K562 (cell line): ENCODE measurements around the gene PQBP1. TPM values are rescaled to one million over a fixed set of nuclear protein-coding genes. Genes with fewer than 3 reads are reported as not detected.

Source experiments
- ATAC-seq: fragments of 200-7000 bp; cut with Tn5 transposase; 3 replicates; pipeline ENCODE4 v1.9.1; 2020; ENCODE audit warnings: moderate library complexity
- BruUV-seq: library from RNA; stranded (reverse); fragments of 400-500 nt; replicated peaks from 2 replicates; lab custom pipeline; 2021; lab: Mats Ljungman, UMichigan
- CTCF ChIA-PET: fragments of 300-600 bp; formaldehyde crosslinking; extraction: SDS; loops from one replicate; lab custom pipeline; 2021; ENCODE audit warnings: low intra/inter-chr PET ratio; lab: Yijun Ruan, JAX
- POLR2A ChIA-PET: fragments of 300-600, 350-650 bp; sonication (Branson Sonifier 250); formaldehyde crosslinking; extraction: SDS; loops from one replicate; lab custom pipeline; 2021; ENCODE audit warnings: antibody characterized with exemption, inconsistent platforms; lab: Yijun Ruan, JAX
- DNase-seq, 4 experiments: peaks; one replicate each; pipeline versions ENCODE4 v3.0.0 to v3.0.0-alpha.2; 2011 to 2018; ENCODE audit warnings: low spot score in 3 of 4, mixed read lengths in 3 of 4; ENCODE audit errors: extremely low read depth in 1 of 4
- FAIRE-seq: peaks from 2 replicates; lab custom pipeline; 2011; peaks lifted over from hg19 to GRCh38; lab: Jason Lieb, UNC
- H2AFZ ChIP-seq: 2 replicates; pipeline ENCODE4 v1.6.0; 2011; ENCODE audit warnings: low read depth, low read length, control low read depth, inconsistent platforms
- H3K27ac ChIP-seq: fragments of 200-600 bp; 3 replicates; pipeline ENCODE4 v1.8.0; 2011; ENCODE audit warnings: low read depth, mild to moderate bottlenecking, control low read depth, inconsistent platforms, low read length, moderate library complexity, mixed read lengths; ENCODE audit errors: extremely low read depth
- H3K27me3 ChIP-seq, 2 experiments: fragments of 300-600 bp in 1 of 2; 2 replicates in 1 of 2; 3 replicates in 1 of 2; pipeline versions ENCODE4 v1.6.0 to v1.8.0; 2011; ENCODE audit warnings: inconsistent platforms in 2 of 2, low read length in 2 of 2, mild to moderate bottlenecking in 1 of 2, mixed read lengths in 1 of 2, moderate library complexity in 1 of 2; ENCODE audit not compliant: control insufficient read depth in 2 of 2, insufficient read depth in 2 of 2
- H3K36me3 ChIP-seq: fragments of 300-600 bp; 3 replicates; pipeline ENCODE4 v1.8.0; 2011; ENCODE audit warnings: mild to moderate bottlenecking, low read length, inconsistent platforms; ENCODE audit not compliant: control insufficient read depth, insufficient read depth
- H3K4me1 ChIP-seq, 2 experiments: fragments of 200-600 bp in 1 of 2; replicated peaks in 1 of 2; 2 replicates in 1 of 2; 3 replicates in 1 of 2; pipeline versions ENCODE4 v1.5.1 to v1.8.0; 2011; ENCODE audit warnings: inconsistent platforms in 2 of 2, low read length in 2 of 2, mild to moderate bottlenecking in 1 of 2, mixed read lengths in 1 of 2, moderate library complexity in 1 of 2; ENCODE audit not compliant: control insufficient read depth in 2 of 2, insufficient read depth in 2 of 2
- H3K4me2 ChIP-seq: 2 replicates; pipeline ENCODE4 v1.6.1; 2011; ENCODE audit warnings: low read length, control low read depth, inconsistent platforms, mixed read lengths; ENCODE audit not compliant: insufficient read depth
- H3K4me3 ChIP-seq: fragments of 200-600 bp; sonication (generic), shearing (Covaris generic); 2 replicates; pipeline ENCODE4 v1.5.1; 2016; ENCODE audit warnings: control low read depth, inconsistent platforms
- H3K79me2 ChIP-seq: fragments of 200-600 bp; 3 replicates; pipeline ENCODE4 v1.8.0; 2011; ENCODE audit warnings: low read length, inconsistent platforms; ENCODE audit not compliant: control insufficient read depth, insufficient read depth
- H3K9ac ChIP-seq, 2 experiments: 2 replicates each; pipeline versions ENCODE4 v1.6.0 to v1.6.1; 2011; ENCODE audit warnings: low read depth in 2 of 2, low read length in 2 of 2, control low read depth in 1 of 2, inconsistent platforms in 1 of 2, mild to moderate bottlenecking in 1 of 2, mixed read lengths in 1 of 2; ENCODE audit not compliant: insufficient read depth in 1 of 2
- H3K9me1 ChIP-seq: one replicate; pipeline ENCODE4 v1.6.0; 2011; ENCODE audit warnings: inconsistent platforms, mild to moderate bottlenecking, low read length, moderate library complexity; ENCODE audit not compliant: control insufficient read depth, insufficient read depth
- H3K9me3 ChIP-seq: replicated peaks from 2 replicates; pipeline ENCODE4 v1.5.1; 2011; ENCODE audit warnings: low read depth, low read length, inconsistent platforms; ENCODE audit not compliant: control insufficient read depth, insufficient read depth
- H4K20me1 ChIP-seq: replicated peaks from 2 replicates; pipeline ENCODE4 v1.6.1; 2011; ENCODE audit warnings: low read length, inconsistent platforms, mixed read lengths; ENCODE audit not compliant: control insufficient read depth, insufficient read depth
- BACH1 ChIP-seq: fragments of 200-800 bp; sonication (Bioruptor generic); IDR thresholded peaks from 2 replicates; pipeline ENCODE4 v1.6.1; 2016; ENCODE audit warnings: missing genetic modification characterization, missing compliant biosample characterization
- ETV6 ChIP-seq, 3 experiments: fragments of 150-350 bp in 1 of 3; sonication (generic) in 1 of 3; formaldehyde crosslinking in 1 of 3; IDR thresholded peaks; 2 replicates each; pipeline versions ENCODE4 v1.6.1 to v1.8.0; 2014 to 2022; ENCODE audit warnings: borderline replicate concordance in 2 of 3, low read depth in 2 of 3, antibody characterized with exemption in 1 of 3, low read length in 1 of 3, mild to moderate bottlenecking in 1 of 3, missing genetic modification reagents in 1 of 3
- GTF2E2 ChIP-seq: fragments of 200-800 bp; sonication (Bioruptor generic); IDR thresholded peaks from 2 replicates; pipeline ENCODE4 v1.6.1; 2016; ENCODE audit warnings: missing genetic modification characterization, missing compliant biosample characterization
- HEY1 ChIP-seq: fragments of 250-450 bp; sonication (Bioruptor Pico); IDR thresholded peaks from 2 replicates; pipeline ENCODE4 v1.5.0; 2020; ENCODE audit warnings: mild to moderate bottlenecking, moderate library complexity, borderline replicate concordance
- KLF1 ChIP-seq: fragments of 450-650 bp; IDR thresholded peaks from 2 replicates; pipeline ENCODE4 v1.6.1; 2016; ENCODE audit warnings: missing genetic modification characterization, missing compliant biosample characterization
- PCBP2 ChIP-seq: fragments of 200-400 bp; formaldehyde crosslinking; IDR thresholded peaks from 2 replicates; pipeline ENCODE4 v1.6.1; 2018; ENCODE audit warnings: low read length, low read depth, mild to moderate bottlenecking, moderate library complexity; ENCODE audit not compliant: poor library complexity, severe bottlenecking
- ZNF124 ChIP-seq: sonication (generic); formaldehyde crosslinking; IDR thresholded peaks from 2 replicates; pipeline ENCODE4 v1.8.1; 2022; ENCODE audit warnings: missing genetic modification reagents
- ZNF197 ChIP-seq: fragments of 200-800 bp; sonication (Bioruptor generic); IDR thresholded peaks from 2 replicates; pipeline ENCODE4 v1.6.1; 2016; ENCODE audit warnings: low read depth, missing genetic modification characterization, missing compliant biosample characterization
- ZNF263 ChIP-seq: sonication (generic); formaldehyde crosslinking; IDR thresholded peaks from 2 replicates; pipeline ENCODE4 v1.8.0; 2022; ENCODE audit warnings: mild to moderate bottlenecking, missing genetic modification reagents, borderline replicate concordance
- ZNF311 ChIP-seq: fragments of 250-450 bp; sonication (Bioruptor Pico); IDR thresholded peaks from 2 replicates; pipeline ENCODE4 v1.4.0; 2020; ENCODE audit warnings: mild to moderate bottlenecking, moderate library complexity
- ZNF436 ChIP-seq: fragments of 250-450, 450-650 bp; sonication (Bioruptor Pico); formaldehyde crosslinking; IDR thresholded peaks from 2 replicates; pipeline ENCODE4 v1.7.0; 2020; ENCODE audit warnings: mild to moderate bottlenecking
- WGBS: fragments of 100-300 bp; shearing (Covaris generic); methylation state at CpG from one replicate; pipeline ENCODE4 v1.1.6; 2016; ENCODE audit warnings: low coverage, mixed read lengths; ENCODE audit not compliant: insufficient coverage; ENCODE audit errors: missing lambda C conversion rate; 5-methylcytosine and 5-hydroxymethylcytosine counted together
- in situ Hi-C: fragments of 300-500 bp; cut with MboI; formaldehyde crosslinking; loops from 4 replicates; pipeline ENCODE4 v1.15.0; 2018; ENCODE audit warnings: inconsistent platforms, mixed read lengths
- intact Hi-C: fragments of 100-400 bp; cut with micrococcal nuclease; formaldehyde crosslinking; loops from 2 replicates; pipeline ENCODE4 v1.14.2; 2022
- polyA plus RNA-seq, 8 experiments: library from polyadenylated mRNA; depleted of rRNA in 4 of 8; stranded (reverse) in 5 of 8; unstranded in 3 of 8; fragments of >200 nt; fragmentation: Nextera tagmentation in 2 of 8; fragmentation: Illumina TruSeq in 1 of 8; extraction: Ambion mirVana in 2 of 8; extraction: Trizol in 1 of 8; gene quantifications; 2 replicates each; pipeline versions ENCODE4 v1.2.1 to v1.2.3, GENCODE V29; 2011 to 2014; ENCODE audit warnings: inconsistent platforms in 1 of 8, missing spikeins in 1 of 8
- total RNA-seq, 7 experiments: library from RNA; depleted of rRNA in 6 of 7; stranded (reverse); fragments of >200 nt in 6 of 7; fragmentation: Illumina TruSeq in 2 of 7; extraction: Trizol in 2 of 7; gene quantifications; 2 replicates each; pipeline versions ENCODE4 v1.2.1 to v1.2.3, GENCODE V29; 2011 to 2021; ENCODE audit warnings: low replicate concordance in 1 of 7
- TF ChIP-seq, protein P1 (sequence below): fragments of 250-450 bp; sonication (Bioruptor Pico); IDR thresholded peaks from 2 replicates; pipeline ENCODE4 v1.8.0; 2021; ENCODE audit warnings: moderate library complexity, mild to moderate bottlenecking, inconsistent platforms
- TF ChIP-seq, protein P2 (sequence below): fragments of 250-450 bp; sonication (Bioruptor Pico); IDR thresholded peaks from 2 replicates; pipeline ENCODE4 v1.5.0; 2020; ENCODE audit warnings: mild to moderate bottlenecking

The PQBP1 gene
- total and polyA plus RNA-seq, 9 of the 15 experiments (the other 6 are each of a cell fraction or from before 2014, with no cell fraction given), result 41.3 to 262 (median 112) TPM

DNA sequence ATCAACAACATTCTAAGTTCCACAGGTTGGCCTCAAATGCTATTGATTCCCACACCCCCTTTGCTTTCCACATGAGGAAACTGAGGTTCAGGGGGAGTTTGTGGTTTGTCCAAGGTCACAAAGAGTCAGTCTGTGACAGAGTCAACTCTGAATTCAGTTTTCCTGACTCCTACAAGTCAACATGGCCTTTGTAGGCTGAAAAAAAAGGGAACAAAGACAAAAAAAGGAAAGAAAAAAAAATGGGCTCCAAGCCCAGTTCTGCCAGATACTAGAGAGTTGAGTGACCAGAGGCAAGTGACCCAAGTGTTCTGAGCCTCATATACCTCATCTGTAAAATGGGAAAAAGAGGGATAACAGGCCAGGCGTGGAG lies 37.6 kb downstream of the PQBP1 start:
- peaks cover 78% of the 10 kb centered on the region for H3K36me3 ChIP-seq
- H3K4me2 ChIP-seq, result no peak overlapping the region
- H2AFZ ChIP-seq, result no peak overlapping the region
- H4K20me1 ChIP-seq, result no peaks in the 10 kb centered on the region
- in situ Hi-C loops (no loop called here), intact Hi-C loops (no loop called here)
- peak overlapping the region; percentile 38; the same call in 1 of the 3 replicates for H3K27ac ChIP-seq
- ATAC-seq (no peak), FAIRE-seq (no peak), DNase-seq (no peak)
- no TSS peak for BruUV-seq
- H3K4me3 ChIP-seq, result no peak overlapping the region
- ChIA-PET POLR2A (no interaction called here), CTCF (no interaction called here)
- 100% methylated on average over 1 of the region's 1 CpG for WGBS
- peaks cover 34 to 44% of the 10 kb centered on the region in 2 experiments for H3K4me1 ChIP-seq
- no peaks in the 10 kb centered on the region for H3K9me1 ChIP-seq
- no peaks in the 10 kb centered on the region for H3K9me3 ChIP-seq
- H3K27me3 ChIP-seq, result no peaks in the 10 kb centered on the region
- no peak for TF ChIP-seq ZNF436
- TF ChIP-seq, protein P1, sequence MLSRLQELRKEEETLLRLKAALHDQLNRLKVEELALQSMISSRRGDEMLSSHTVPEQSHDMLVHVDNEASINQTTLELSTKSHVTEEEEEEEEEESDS (CRISPR knock-in tag), result no peak
- TF ChIP-seq PCBP2, result no peak
- H3K9ac ChIP-seq, result no peak overlapping the region
- H3K79me2 ChIP-seq, result peaks cover 58% of the 10 kb centered on the region

DNA sequence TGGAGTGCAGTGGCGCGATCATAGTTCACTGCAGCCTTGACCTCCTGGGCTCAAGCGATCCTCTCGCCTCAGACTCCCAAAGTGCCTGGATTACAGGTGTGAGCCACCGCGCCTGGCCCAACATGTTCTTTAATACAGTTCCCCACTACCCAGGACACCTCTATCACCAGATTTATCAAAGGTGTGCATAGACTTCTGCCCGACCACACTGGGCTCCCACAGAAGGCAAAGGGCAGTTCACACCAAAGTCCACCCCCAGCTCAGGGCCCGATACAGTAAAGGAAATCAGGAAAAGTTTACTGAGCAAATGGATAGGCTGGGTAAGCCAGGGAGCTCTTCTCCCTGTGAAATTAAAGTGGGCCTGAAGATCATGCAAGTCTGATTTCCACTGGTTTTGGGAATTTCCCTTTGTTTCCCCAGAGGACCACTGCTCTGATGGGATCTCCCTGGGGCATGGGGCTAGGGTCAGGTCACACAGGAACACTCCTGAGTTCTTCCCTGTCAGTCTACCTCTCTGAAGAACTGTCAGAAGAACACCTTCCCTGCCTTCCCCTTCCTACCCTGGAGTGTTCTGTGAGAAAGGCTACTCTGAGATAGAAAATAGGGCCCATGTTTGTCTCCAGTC lies 38.8 kb downstream of the PQBP1 start:
- Histone ChIP-seq H3K4me2 (peak overlapping the region; percentile 70), H4K20me1 (no peaks in the 10 kb centered on the region), H3K4me3 (no peak overlapping the region; the same call in 1 of the 2 replicates), H3K79me2 (peaks cover 66% of the 10 kb centered on the region), H3K4me1 (peaks cover 44 to 54% of the 10 kb centered on the region in 2 experiments), H3K9me3 (no peaks in the 10 kb centered on the region), H3K27me3 (no peaks in the 10 kb centered on the region), H3K36me3 (peaks cover 71% of the 10 kb centered on the region), H3K27ac (peak overlapping the region; percentile 91), H3K9ac (peak overlapping the region; percentile 70 to 79; a peak in 3 of 4 replicates), H3K9me1 (no peaks in the 10 kb centered on the region), H2AFZ (no peak overlapping the region)
- intact Hi-C loops (loop anchor here (1.0 kb wide), 2 partner anchors 17 to 107 kb away; partner anchors contain the start of genes PIM2 and TFE3), in situ Hi-C loops (no loop called here)
- no peak for ATAC-seq
- POLR2A ChIA-PET, result interaction anchor here (0.8 to 1.1 kb wide), 3 partner anchors 9 to 25 kb away, joined by 3 read pairs; no protein-coding TSS in a partner anchor
- no peak for DNase-seq
- CTCF ChIA-PET, result interaction anchor here (0.8 kb wide), 1 partner anchor 19 kb away, joined by 3 read pairs; no protein-coding TSS in a partner anchor
- BruUV-seq, result no TSS peak
- WGBS, result 73% methylated on average over 7 of the region's 8 CpGs
- no peak for FAIRE-seq
- TF ChIP-seq ETV6 (IDR thresholded peaks at IDR 0.05; ENCODE audit: borderline replicate concordance in 1 of 2, low read depth in 2 of 2, low read length in 1 of 2) (0 out of 4 replicates have a peak, but pooled peaks of 1 of the 2 experiments have one; percentile 4), ETV6 (CRISPR knock-in tag; IDR thresholded peaks at IDR 0.05; ENCODE audit: borderline replicate concordance) (no peak), ZNF197 (CRISPR knock-in tag) (0 out of 2 replicates have a peak, but pooled peaks have one; percentile 19), GTF2E2 (tag) (0 out of 2 replicates have a peak, but pooled peaks have one; percentile 34), HEY1 (CRISPR knock-in tag) (no peak), ZNF311 (peak; percentile 36; the same call in 1 of the 2 replicates), KLF1 (tag) (no peak), ZNF263 (CRISPR knock-in tag) (no peak), ZNF124 (CRISPR knock-in tag) (no peak), BACH1 (0 out of 2 replicates have a peak, but pooled peaks have one; percentile 3)
- TF ChIP-seq, protein P2, sequence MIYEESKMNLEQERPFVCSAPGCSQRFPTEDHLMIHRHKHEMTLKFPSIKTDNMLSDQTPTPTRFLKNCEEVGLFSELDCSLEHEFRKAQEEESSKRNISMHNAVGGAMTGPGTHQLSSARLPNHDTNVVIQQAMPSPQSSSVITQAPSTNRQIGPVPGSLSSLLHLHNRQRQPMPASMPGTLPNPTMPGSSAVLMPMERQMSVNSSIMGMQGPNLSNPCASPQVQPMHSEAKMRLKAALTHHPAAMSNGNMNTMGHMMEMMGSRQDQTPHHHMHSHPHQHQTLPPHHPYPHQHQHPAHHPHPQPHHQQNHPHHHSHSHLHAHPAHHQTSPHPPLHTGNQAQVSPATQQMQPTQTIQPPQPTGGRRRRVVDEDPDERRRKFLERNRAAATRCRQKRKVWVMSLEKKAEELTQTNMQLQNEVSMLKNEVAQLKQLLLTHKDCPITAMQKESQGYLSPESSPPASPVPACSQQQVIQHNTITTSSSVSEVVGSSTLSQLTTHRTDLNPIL, result no peak
